GM21515 (cell line): Measurements from ENCODE around the gene CCZ1B.
"Not testable (repeated sequence)": the region's sequence is repeated elsewhere in the genome, so short reads cannot be mapped to it uniquely, and the experiment has no call there.

Experiments used
- ATAC-seq: cut with Tn5 transposase; IDR thresholded peaks from one replicate; pipeline ENCODE4 v1.9.1; 2021; ENCODE audit not compliant: unreplicated experiment

Gene CCZ1B

GRCh38 chr7:6831018-6831725 lies 5.1 kb upstream of the CCZ1B start:
- no peak for ATAC-seq

- ATAC-seq, result not testable (repeated sequence)
Observed at GRCh38 chr7:6830026-6830425, 4.0 kb upstream of the CCZ1B start.

GRCh38 chr7:6829616-6830015 lies 3.5 kb upstream of the CCZ1B start:
- not testable (repeated sequence) for ATAC-seq

GRCh38 chr7:6827180-6827579 lies 1.1 kb upstream of the CCZ1B start:
- not testable (repeated sequence) for ATAC-seq

GRCh38 chr7:6825236-6826125 lies 594 bp downstream of the CCZ1B start:
- peak; percentile 43 for ATAC-seq

- ATAC-seq, result not testable (repeated sequence)
Observed at GRCh38 chr7:6821622-6822021, 4.5 kb downstream of the CCZ1B start.

- not testable (repeated sequence) for ATAC-seq
Observed at GRCh38 chr7:6815470-6815869, 10.6 kb downstream of the CCZ1B start.

- ATAC-seq, result not testable (repeated sequence)
Observed at GRCh38 chr7:6813011-6813410, 13.1 kb downstream of the CCZ1B start.

- ATAC-seq, result not testable (repeated sequence)
Observed at GRCh38 chr7:6807959-6808358, 18.1 kb downstream of the CCZ1B start.

GRCh38 chr7:6807393-6807918 lies 18.6 kb downstream of the CCZ1B start:
- not testable (repeated sequence) for ATAC-seq

- ATAC-seq, result not testable (repeated sequence)
Observed at GRCh38 chr7:6800331-6800730, 25.7 kb downstream of the CCZ1B start.

GRCh38 chr7:6799887-6800286 lies 26.2 kb downstream of the CCZ1B start:
- ATAC-seq, result not testable (repeated sequence)

- not testable (repeated sequence) for ATAC-seq
Observed at GRCh38 chr7:6798047-6798446, 28.0 kb downstream of the CCZ1B start.

GRCh38 chr7:6797218-6797617 lies 28.9 kb downstream of the CCZ1B start:
- ATAC-seq, result not testable (repeated sequence)

GRCh38 chr7:6794276-6794675 lies 31.8 kb downstream of the CCZ1B start:
- ATAC-seq, result not testable (repeated sequence)

- ATAC-seq, result not testable (repeated sequence)
Observed at GRCh38 chr7:6792113-6792872, 33.8 kb downstream of the CCZ1B start.

- ATAC-seq, result not testable (repeated sequence)
Observed at GRCh38 chr7:6789353-6789752, 36.7 kb downstream of the CCZ1B start.

GRCh38 chr7:6781581-6781980 lies 44.5 kb downstream of the CCZ1B start:
- not testable (repeated sequence) for ATAC-seq

- not testable (repeated sequence) for ATAC-seq
Observed at GRCh38 chr7:6761186-6761585, 64.9 kb downstream of the CCZ1B start.

GRCh38 chr7:6753964-6754363 lies 72.1 kb downstream of the CCZ1B start, which contains the start of gene RSPH10B2:
Gene RSPH10B2 (plus strand): TSS chr7:6754103. CDS start chr7:6757678, 3,575 bp downstream.
- ATAC-seq, result not testable (repeated sequence)

- ATAC-seq, result not testable (repeated sequence)
Observed at GRCh38 chr7:6750173-6750572, 75.9 kb downstream of the CCZ1B start.
